AG04449 (cell line): Measurements from ENCODE around the gene IGF1R.

ENCODE experiments used
- CTCF ChIA-PET: fragments of 350-600 bp; formaldehyde crosslinking; extraction: SDS; loops from one replicate; lab custom pipeline; 2021; ENCODE audit warnings: antibody characterized with exemption; lab: Yijun Ruan, JAX
- POLR2A ChIA-PET: fragments of 400-600, 350-600 bp; formaldehyde crosslinking; extraction: SDS; loops from one replicate; lab custom pipeline; 2020; ENCODE audit warnings: antibody characterized with exemption, inconsistent platforms; lab: Yijun Ruan, JAX
- DNase-seq: peaks from one replicate; pipeline ENCODE4 v3.0.0-alpha.2; 2010; ENCODE audit warnings: low read depth, low spot score
- H3K4me3 ChIP-seq: 2 replicates; pipeline ENCODE4 v1.5.1; 2011; ENCODE audit warnings: low read depth, mild to moderate bottlenecking, control low read depth, low read length
- TF ChIP-seq, protein P1 (sequence below): IDR thresholded peaks from one replicate; pipeline ENCODE4 v1.5.1; 2011; ENCODE audit warnings: mild to moderate bottlenecking, moderate library complexity, low read length, control low read depth, inconsistent platforms; ENCODE audit not compliant: insufficient read depth; ENCODE audit errors: missing control alignments

The IGF1R gene

DNA sequence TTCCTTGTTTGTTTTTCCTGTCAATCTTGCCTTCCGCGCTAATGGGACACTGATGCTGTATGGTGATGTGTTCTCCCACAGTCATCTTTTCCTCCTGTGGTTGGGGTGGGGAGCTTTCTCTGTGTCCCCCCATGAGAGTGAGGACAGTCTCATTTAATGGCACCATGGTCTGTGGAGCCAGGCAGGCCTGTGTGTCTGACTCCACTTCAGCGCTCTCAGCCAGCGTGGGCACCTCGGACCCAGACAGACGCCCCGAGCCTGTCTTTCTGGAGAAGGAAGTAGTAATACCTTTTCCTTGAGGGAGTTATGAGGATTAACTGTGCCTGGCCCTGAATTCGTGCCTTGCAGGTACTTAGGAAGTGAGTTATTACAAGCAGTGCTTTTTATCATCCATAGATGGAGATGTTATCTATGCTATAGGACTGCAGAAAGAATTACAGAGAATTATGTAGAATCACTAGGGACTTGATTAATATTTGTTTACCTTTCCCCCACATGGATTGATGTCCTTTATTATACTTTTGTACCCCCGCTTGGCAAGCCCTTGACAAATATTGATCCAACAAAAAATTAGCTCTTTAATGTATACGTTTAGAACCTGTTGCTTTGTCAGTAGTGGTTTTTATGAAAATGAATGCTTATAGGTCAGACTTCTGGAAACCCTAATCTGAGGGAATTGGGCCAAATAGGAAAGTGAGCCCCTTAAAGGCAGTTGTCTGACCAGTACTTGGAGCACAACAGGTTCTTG, 206.9 kb downstream of the IGF1R start:
- H3K4me3 ChIP-seq = no peak overlapping the region
- CTCF ChIA-PET = interaction anchor here (1.2 to 6.0 kb wide), 15 partner anchors 12 to 336 kb away, joined by 3 to 43 read pairs (median 6); partner anchors contain the start of gene IGF1R
- TF ChIP-seq, protein P1, sequence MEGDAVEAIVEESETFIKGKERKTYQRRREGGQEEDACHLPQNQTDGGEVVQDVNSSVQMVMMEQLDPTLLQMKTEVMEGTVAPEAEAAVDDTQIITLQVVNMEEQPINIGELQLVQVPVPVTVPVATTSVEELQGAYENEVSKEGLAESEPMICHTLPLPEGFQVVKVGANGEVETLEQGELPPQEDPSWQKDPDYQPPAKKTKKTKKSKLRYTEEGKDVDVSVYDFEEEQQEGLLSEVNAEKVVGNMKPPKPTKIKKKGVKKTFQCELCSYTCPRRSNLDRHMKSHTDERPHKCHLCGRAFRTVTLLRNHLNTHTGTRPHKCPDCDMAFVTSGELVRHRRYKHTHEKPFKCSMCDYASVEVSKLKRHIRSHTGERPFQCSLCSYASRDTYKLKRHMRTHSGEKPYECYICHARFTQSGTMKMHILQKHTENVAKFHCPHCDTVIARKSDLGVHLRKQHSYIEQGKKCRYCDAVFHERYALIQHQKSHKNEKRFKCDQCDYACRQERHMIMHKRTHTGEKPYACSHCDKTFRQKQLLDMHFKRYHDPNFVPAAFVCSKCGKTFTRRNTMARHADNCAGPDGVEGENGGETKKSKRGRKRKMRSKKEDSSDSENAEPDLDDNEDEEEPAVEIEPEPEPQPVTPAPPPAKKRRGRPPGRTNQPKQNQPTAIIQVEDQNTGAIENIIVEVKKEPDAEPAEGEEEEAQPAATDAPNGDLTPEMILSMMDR = no peak
- DNase-seq = no peak
- POLR2A ChIA-PET = interaction anchor here (1.0 to 1.8 kb wide), 4 partner anchors 22 to 206 kb away, joined by 3 to 11 read pairs (median 5); partner anchors contain the start of gene IGF1R

DNA sequence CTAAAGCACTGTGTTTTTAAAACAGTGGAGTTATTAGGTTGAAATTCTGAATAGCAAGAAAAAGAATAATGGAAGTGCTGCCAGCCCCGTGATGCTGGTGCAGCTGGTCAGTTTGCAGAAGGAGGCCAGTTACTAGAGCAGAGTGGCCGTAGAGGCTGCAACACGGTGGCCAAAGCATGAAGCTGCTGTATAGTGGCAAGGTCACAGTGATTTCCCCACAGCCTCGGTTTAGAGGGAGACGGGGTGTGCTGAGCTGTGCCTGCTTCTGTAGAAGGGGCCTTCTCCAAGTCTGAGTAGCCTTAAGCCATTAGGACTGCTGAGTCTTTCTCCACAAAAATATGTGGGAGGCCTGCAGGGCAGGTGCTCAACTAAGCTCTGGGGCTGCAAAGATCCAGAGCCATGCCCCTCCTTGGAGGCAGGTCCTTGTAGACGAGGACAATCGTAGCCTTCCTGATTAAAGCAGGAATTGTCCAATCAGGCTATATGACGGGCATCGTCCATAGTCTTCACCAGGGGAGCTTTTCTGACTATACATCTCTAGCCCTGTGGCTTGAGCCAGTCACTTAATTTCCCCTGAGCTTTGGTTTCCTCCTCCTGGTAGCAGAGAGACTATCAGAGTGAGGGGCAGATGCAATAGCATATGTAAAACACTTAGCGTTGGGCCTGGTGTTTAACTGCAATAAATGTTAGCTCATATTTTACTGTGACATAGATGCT, 207.6 kb downstream of the IGF1R start:
- TF ChIP-seq, protein P1 = no peak
- no peak for DNase-seq
- CTCF ChIA-PET = interaction anchor here (0.7 to 6.0 kb wide), 22 partner anchors 11 to 427 kb away, joined by 3 to 43 read pairs (median 5); partner anchors contain the start of gene IGF1R
- POLR2A ChIA-PET = interaction anchor here (0.9 to 1.8 kb wide), 9 partner anchors 10 to 207 kb away, joined by 3 to 11 read pairs (median 4); partner anchors contain the start of gene IGF1R
- no peak overlapping the region for H3K4me3 ChIP-seq

DNA sequence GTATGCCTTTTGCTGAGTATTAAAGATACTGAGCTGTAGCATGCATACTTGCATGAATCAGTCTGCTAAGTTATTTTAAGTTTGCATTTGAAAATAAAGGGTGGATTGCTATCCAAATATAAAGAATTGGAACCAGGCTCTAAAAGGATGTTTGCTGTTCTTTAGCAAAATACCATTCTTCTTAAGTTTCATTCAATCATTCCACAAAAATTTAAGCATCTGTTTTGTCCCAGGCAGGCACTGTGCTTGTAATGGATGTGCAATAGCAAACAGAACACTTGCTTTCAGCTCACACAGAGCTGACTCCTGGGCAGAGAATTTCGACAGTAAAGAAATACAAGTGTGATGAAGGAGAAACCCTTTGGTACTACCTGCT, 208.2 kb downstream of the IGF1R start:
- ChIA-PET CTCF (interaction anchor here (0.7 to 6.0 kb wide), 23 partner anchors 10 to 906 kb away, joined by 3 to 43 read pairs (median 5); partner anchors contain the start of gene IGF1R), POLR2A (interaction anchor here (0.9 to 1.8 kb wide), 10 partner anchors 10 to 208 kb away, joined by 3 to 11 read pairs (median 4); partner anchors contain the start of gene IGF1R)
- TF ChIP-seq, protein P1 = no peak
- no peak overlapping the region for H3K4me3 ChIP-seq
- peak; percentile 92 for DNase-seq

DNA sequence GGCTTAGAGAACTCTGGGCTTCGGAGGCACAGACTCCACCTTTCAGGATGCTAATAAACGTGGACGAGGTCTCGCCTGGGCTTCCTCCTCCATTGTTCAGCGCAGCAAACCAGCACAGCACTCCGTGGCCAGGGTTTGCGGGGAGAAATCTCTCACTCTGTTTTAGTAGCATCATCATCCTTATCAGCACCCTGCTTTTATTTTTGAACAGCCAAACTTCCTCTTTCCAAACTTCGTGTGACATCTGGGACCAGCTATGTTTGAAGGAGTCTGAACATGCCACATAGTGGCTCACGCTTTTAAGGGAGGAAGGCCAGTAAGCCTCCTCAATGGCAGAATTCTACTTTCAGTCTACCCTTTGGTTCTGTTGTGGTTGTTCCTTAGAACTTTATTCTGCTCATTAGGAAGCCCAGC, 210.3 kb downstream of the IGF1R start:
- ChIA-PET POLR2A (no interaction called here), CTCF (interaction anchor here (1.4 to 6.0 kb wide), 3 partner anchors 23 to 339 kb away, joined by 6 to 43 read pairs (median 11); no protein-coding TSS in a partner anchor)
- TF ChIP-seq, protein P1 = no peak
- DNase-seq = no peak
- H3K4me3 ChIP-seq = no peak overlapping the region

DNA sequence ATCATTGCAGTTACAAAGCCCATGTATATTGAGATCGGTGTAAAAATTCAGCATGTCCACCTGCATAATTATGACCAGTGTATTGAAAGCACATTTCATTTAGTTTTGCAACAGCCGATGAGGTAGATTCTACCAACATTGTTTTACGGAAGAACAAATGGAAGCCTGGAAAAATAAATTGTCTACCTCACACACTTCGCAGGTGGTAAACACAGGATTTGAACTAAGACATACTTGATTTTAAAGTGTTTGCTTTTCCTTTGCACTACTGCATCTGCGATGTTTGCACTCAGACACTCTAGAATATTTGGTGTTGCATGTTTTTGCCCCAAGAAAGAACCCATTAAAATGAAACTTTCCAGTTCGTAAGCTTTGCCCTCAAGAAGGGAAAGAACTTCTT, 210.8 kb downstream of the IGF1R start:
- ChIA-PET POLR2A (no interaction called here), CTCF (interaction anchor here (1.4 to 6.0 kb wide), 2 partner anchors 23 to 45 kb away, joined by 6 to 43 read pairs; no protein-coding TSS in a partner anchor)
- TF ChIP-seq, protein P1 = no peak
- no peak for DNase-seq
- H3K4me3 ChIP-seq = no peak overlapping the region
